ENCODE data around the gene TRIM67. TPM values are rescaled to one million over a fixed set of nuclear protein-coding genes. Genes with fewer than 3 reads are reported as not detected.

Gene TRIM67
- total and polyA plus RNA-seq, 9 of the 15 experiments (the other 6 are each of a cell fraction or from before 2014, with no cell fraction given): 0.04 to 0.60 (median 0.31) TPM

- TF ChIP-seq, protein P1, sequence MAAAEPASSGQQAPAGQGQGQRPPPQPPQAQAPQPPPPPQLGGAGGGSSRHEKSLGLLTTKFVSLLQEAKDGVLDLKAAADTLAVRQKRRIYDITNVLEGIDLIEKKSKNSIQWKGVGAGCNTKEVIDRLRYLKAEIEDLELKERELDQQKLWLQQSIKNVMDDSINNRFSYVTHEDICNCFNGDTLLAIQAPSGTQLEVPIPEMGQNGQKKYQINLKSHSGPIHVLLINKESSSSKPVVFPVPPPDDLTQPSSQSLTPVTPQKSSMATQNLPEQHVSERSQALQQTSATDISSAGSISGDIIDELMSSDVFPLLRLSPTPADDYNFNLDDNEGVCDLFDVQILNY (CRISPR knock-in tag; IDR thresholded peaks at IDR 0.05): no peak
- TF ChIP-seq NFYB (IDR thresholded peaks at IDR 0.05; ENCODE audit: extremely low read depth, insufficient read length): no peak
- TF ChIP-seq, protein P2, sequence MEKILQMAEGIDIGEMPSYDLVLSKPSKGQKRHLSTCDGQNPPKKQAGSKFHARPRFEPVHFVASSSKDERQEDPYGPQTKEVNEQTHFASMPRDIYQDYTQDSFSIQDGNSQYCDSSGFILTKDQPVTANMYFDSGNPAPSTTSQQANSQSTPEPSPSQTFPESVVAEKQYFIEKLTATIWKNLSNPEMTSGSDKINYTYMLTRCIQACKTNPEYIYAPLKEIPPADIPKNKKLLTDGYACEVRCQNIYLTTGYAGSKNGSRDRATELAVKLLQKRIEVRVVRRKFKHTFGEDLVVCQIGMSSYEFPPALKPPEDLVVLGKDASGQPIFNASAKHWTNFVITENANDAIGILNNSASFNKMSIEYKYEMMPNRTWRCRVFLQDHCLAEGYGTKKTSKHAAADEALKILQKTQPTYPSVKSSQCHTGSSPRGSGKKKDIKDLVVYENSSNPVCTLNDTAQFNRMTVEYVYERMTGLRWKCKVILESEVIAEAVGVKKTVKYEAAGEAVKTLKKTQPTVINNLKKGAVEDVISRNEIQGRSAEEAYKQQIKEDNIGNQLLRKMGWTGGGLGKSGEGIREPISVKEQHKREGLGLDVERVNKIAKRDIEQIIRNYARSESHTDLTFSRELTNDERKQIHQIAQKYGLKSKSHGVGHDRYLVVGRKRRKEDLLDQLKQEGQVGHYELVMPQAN (IDR thresholded peaks at IDR 0.05; ENCODE audit: borderline replicate concordance): no peak
- TF ChIP-seq, protein P3, sequence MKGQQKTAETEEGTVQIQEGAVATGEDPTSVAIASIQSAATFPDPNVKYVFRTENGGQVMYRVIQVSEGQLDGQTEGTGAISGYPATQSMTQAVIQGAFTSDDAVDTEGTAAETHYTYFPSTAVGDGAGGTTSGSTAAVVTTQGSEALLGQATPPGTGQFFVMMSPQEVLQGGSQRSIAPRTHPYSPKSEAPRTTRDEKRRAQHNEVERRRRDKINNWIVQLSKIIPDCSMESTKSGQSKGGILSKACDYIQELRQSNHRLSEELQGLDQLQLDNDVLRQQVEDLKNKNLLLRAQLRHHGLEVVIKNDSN (CRISPR knock-in tag; IDR thresholded peaks at IDR 0.05): no peak
- TF ChIP-seq ZBTB49 (CRISPR knock-in tag; IDR thresholded peaks at IDR 0.05; ENCODE audit: borderline replicate concordance): no peak
- TF ChIP-seq FOXP1 (CRISPR knock-in tag; IDR thresholded peaks at IDR 0.05): peak; percentile 84
- peak; percentile 46; the same call in 1 of the 2 replicates for TF ChIP-seq ZZZ3 (IDR thresholded peaks at IDR 0.05)
- no peak for TF ChIP-seq STAG1 (CRISPR knock-in tag; IDR thresholded peaks at IDR 0.05; ENCODE audit: borderline replicate concordance)
- no peak for TF ChIP-seq ZFPM2 (CRISPR knock-in tag; IDR thresholded peaks at IDR 0.05)
- TF ChIP-seq ZNF780A (CRISPR knock-in tag; IDR thresholded peaks at IDR 0.05): no peak
- no peak; the same call in 1 of the 2 replicates for TF ChIP-seq GABPA (tag; conservative IDR thresholded peaks at IDR 0.05; ENCODE audit: low read depth)
- TF ChIP-seq ZNF143 (CRISPR knock-in tag; IDR thresholded peaks at IDR 0.05): no peak
- peak; percentile 99 for TF ChIP-seq PML (IDR thresholded peaks at IDR 0.05; ENCODE audit: low read length)
- TF ChIP-seq, protein P4, sequence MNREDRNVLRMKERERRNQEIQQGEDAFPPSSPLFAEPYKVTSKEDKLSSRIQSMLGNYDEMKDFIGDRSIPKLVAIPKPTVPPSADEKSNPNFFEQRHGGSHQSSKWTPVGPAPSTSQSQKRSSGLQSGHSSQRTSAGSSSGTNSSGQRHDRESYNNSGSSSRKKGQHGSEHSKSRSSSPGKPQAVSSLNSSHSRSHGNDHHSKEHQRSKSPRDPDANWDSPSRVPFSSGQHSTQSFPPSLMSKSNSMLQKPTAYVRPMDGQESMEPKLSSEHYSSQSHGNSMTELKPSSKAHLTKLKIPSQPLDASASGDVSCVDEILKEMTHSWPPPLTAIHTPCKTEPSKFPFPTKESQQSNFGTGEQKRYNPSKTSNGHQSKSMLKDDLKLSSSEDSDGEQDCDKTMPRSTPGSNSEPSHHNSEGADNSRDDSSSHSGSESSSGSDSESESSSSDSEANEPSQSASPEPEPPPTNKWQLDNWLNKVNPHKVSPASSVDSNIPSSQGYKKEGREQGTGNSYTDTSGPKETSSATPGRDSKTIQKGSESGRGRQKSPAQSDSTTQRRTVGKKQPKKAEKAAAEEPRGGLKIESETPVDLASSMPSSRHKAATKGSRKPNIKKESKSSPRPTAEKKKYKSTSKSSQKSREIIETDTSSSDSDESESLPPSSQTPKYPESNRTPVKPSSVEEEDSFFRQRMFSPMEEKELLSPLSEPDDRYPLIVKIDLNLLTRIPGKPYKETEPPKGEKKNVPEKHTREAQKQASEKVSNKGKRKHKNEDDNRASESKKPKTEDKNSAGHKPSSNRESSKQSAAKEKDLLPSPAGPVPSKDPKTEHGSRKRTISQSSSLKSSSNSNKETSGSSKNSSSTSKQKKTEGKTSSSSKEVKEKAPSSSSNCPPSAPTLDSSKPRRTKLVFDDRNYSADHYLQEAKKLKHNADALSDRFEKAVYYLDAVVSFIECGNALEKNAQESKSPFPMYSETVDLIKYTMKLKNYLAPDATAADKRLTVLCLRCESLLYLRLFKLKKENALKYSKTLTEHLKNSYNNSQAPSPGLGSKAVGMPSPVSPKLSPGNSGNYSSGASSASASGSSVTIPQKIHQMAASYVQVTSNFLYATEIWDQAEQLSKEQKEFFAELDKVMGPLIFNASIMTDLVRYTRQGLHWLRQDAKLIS (CRISPR knock-in tag; IDR thresholded peaks at IDR 0.05): no peak; the same call in 1 of the 2 replicates
- TF ChIP-seq MNT (conservative IDR thresholded peaks at IDR 0.05): peak; percentile 60 to 82; a peak in 3 of 4 replicates
Observed at GRCh38 chr1:231159963-231160761, 1.7 kb upstream of the TRIM67 start (continued).

All from K562 (cell line).